H54 (cell line): Measurements from ENCODE around the gene MUL1.
A peak's percentile ranks its signal among the peaks of the same experiment; 100 is the strongest.
"Not testable (repeated sequence)": the region's sequence is repeated elsewhere in the genome, so short reads cannot be mapped to it uniquely, and the experiment has no call there.

Experiments used
- DNase-seq: peaks from one replicate; pipeline ENCODE4 v3.0.0; 2011; ENCODE audit warnings: low spot score, mixed read lengths; ENCODE audit not compliant: insufficient read length
- FAIRE-seq: peaks from 3 replicates; lab custom pipeline; 2011; peaks lifted over from hg19 to GRCh38; lab: Jason Lieb, UNC
- POLR2A ChIP-seq: IDR thresholded peaks from 2 replicates; pipeline ENCODE4 v1.6.1; 2011; ENCODE audit warnings: low read depth, mild to moderate bottlenecking, low read length

MUL1 gene

GRCh38 chr1:20530901-20531300 is 22.9 kb upstream of the MUL1 start:
- DNase-seq (no peak), FAIRE-seq (no peak)
- no peak for TF ChIP-seq POLR2A

GRCh38 chr1:20530306-20530705 is 22.4 kb upstream of the MUL1 start:
- no peak for FAIRE-seq
- no peak for TF ChIP-seq POLR2A
- no peak for DNase-seq

- DNase-seq = no peak
- FAIRE-seq = no peak
- no peak for TF ChIP-seq POLR2A
Observed at GRCh38 chr1:20528221-20528620, 20.3 kb upstream of the MUL1 start.

DNA sequence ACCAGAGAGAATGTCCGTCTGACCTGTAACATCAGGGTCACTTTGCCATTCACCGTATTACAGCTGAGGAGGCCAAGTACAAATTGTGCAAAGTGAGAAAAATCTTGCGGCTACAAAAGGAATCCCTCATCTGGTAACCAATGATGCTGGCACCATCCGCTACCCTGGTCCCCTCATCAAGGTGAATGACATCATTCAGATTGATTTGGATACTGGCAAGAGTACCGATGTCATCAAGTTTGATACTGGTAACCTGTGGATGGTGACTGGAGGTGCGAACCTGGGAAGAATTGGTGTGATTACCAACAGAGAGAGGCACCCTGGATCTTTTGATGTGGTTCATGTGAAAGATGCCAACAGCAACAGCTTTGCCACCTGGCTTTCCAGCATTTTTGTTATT is 18.3 kb upstream of the MUL1 start:
- no peak for TF ChIP-seq POLR2A
- FAIRE-seq (no peak), DNase-seq (no peak)

GRCh38 chr1:20521960-20522861 is 14.3 kb upstream of the MUL1 start:
- peak; percentile 24 for DNase-seq
- no peak for TF ChIP-seq POLR2A
- peak; percentile 72 for FAIRE-seq

DNA sequence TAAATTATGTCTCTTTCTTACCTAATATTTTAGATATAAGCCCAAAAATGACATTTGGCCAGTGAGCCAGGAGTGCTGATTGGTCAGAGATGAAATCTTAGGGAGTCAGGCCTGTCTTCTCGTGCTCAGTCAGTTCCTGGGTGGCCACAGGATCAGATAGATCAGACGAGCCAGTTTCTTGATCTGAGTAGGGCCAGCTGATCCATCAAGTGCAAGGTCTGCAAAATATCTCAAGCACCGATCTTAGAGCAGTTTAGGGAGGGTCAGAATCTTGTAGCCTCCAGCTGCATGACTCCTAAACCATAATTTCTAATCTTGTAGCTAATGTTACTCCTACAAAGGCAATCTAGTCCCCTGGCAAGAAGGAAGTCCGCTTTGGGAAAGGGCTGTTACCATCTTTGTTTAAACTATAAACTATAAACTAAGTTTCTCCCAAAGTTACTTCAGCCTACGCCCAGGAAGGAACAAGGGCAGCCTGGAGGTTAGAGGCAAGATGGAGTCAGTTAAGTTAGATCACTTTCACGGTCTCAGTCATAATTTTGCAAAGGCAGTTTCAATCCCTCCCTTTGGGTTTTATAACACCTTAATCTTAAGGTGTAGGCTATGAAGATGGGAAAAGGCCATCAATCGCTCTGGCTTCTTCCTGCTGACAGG is 11.8 kb upstream of the MUL1 start:
- not testable (repeated sequence) for DNase-seq, FAIRE-seq

GRCh38 chr1:20511518-20512428 is 3.8 kb upstream of the MUL1 start:
- TF ChIP-seq POLR2A = no peak
- DNase-seq (no peak), FAIRE-seq (no peak)

- FAIRE-seq = no peak
- DNase-seq = no peak
- TF ChIP-seq POLR2A = no peak
Observed at GRCh38 chr1:20508411-20508771, 440 bp upstream of the MUL1 start.

GRCh38 chr1:20507248-20507563 is 745 bp downstream of the MUL1 start:
- FAIRE-seq = peak; percentile 52

DNA sequence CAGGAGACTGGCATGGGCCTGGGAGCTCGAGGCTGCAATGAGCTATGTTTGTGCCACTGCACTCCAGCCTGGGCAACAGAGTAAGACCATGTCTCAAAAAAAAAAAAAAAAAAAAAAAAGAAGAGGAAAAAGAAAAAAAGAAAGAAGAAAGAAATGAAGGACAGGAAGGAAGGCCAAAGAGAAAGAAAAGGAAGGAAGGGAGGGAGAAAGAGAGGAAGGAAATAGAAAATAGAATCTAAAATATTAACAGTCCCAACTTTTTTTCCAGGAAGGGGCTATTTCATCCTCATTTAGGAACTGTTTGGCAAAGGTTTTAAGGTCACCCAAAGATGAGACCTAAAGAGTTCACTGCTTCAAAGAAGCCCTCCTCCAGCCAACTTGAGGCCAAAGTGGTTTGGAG is 2.5 kb downstream of the MUL1 start:
- FAIRE-seq (no peak), DNase-seq (no peak)
- no peak for TF ChIP-seq POLR2A

More at GRCh38 chr1:20507248-20507563, 745 bp downstream of the MUL1 start:
- DNase-seq = no peak
- TF ChIP-seq POLR2A = no peak

DNA sequence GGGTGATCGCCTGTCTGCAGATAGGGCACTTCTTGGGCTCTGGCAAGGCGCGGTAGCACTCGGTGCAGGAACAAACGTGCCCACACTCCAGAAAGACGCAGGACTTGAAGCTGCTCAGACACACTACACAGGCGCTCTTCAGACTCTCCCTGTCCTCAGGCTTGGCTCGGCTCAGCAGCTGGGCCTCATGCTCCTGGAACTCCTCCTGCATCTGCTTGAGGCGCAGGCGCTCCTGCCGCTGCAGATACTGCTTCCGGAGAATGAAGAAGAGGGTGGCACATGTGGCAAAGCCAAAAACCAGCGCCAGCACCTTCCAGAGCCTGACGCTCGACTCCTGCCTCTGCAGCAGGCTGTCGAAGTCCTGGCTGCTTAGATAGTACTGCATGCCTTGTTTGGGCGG is 7.2 kb downstream of the MUL1 start:
- no peak for FAIRE-seq
- no peak for TF ChIP-seq POLR2A
- no peak for DNase-seq

DNA sequence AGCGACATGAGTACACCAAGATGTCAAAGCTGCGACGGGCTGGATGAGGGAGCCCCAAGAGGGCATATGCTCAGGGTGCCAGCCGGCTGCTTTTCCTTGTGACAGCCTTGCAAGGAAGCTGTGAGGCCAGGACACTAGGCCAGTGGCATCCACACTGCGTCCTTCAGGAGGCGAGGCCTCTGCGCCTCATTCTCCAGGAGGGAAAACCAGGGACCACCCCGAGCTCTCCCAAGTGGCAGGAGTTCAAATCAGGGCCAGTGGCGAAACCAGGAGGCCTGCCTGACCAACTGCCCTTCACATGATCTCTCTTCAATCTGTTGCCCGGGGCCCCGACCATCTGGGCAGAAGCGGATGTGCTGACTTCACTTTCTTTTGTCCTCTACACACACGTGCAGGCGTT is 8.2 kb downstream of the MUL1 start:
- DNase-seq (no peak), FAIRE-seq (no peak)
- TF ChIP-seq POLR2A = no peak

- no peak for TF ChIP-seq POLR2A
- no peak for DNase-seq
- FAIRE-seq = no peak
Observed at GRCh38 chr1:20499105-20499504, 8.8 kb downstream of the MUL1 start.

GRCh38 chr1:20498116-20498515 is 9.8 kb downstream of the MUL1 start:
- DNase-seq = no peak
- no peak for TF ChIP-seq POLR2A
- no peak for FAIRE-seq
